Measurements from ENCODE around the gene ANGPTL8.

The ANGPTL8 gene

GRCh38 chr19:11247391-11247790 lies 8.0 kb downstream of the ANGPTL8 start:
- no peak for DNase-seq (ENCODE audit: low spot score)
- in situ Hi-C loops (cut with MboI; ENCODE audit: low sequenced_read_pairs, unreplicated experiment) = no loop called here
- TF ChIP-seq, protein P1, sequence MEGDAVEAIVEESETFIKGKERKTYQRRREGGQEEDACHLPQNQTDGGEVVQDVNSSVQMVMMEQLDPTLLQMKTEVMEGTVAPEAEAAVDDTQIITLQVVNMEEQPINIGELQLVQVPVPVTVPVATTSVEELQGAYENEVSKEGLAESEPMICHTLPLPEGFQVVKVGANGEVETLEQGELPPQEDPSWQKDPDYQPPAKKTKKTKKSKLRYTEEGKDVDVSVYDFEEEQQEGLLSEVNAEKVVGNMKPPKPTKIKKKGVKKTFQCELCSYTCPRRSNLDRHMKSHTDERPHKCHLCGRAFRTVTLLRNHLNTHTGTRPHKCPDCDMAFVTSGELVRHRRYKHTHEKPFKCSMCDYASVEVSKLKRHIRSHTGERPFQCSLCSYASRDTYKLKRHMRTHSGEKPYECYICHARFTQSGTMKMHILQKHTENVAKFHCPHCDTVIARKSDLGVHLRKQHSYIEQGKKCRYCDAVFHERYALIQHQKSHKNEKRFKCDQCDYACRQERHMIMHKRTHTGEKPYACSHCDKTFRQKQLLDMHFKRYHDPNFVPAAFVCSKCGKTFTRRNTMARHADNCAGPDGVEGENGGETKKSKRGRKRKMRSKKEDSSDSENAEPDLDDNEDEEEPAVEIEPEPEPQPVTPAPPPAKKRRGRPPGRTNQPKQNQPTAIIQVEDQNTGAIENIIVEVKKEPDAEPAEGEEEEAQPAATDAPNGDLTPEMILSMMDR (IDR thresholded peaks at IDR 0.05; ENCODE audit: borderline replicate concordance, control extremely low read depth, extremely low read depth, insufficient read depth, missing control alignments) = no peak

DNA sequence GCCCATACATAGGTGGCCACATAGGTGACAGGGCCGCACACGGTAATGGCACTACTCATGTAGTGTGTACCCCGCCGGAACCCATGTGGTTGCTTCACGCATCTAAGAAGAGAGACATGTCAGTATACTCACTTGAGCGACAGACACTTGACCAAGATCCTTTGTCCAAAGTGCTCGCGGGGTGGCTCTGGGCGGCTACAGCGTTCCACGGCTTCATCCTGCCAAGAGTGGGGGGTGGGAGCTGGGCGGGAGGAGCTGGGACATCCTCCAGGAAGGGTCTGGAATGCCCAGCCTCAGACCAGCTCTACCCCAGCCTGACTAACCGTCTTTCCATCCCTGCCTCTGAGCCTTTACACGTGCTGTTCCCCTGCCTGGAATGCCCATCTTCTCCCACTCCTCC lies 8.5 kb downstream of the ANGPTL8 start:
- TF ChIP-seq, protein P1 (IDR thresholded peaks at IDR 0.05; ENCODE audit: borderline replicate concordance, control extremely low read depth, extremely low read depth, insufficient read depth, missing control alignments) = no peak
- in situ Hi-C loops (cut with MboI; ENCODE audit: low sequenced_read_pairs, unreplicated experiment) = no loop called here
- DNase-seq (ENCODE audit: low spot score) = no peak

- no peak for DNase-seq (ENCODE audit: low spot score)
- in situ Hi-C loops (cut with MboI; ENCODE audit: low sequenced_read_pairs, unreplicated experiment) = no loop called here
- TF ChIP-seq, protein P1 (IDR thresholded peaks at IDR 0.05; ENCODE audit: borderline replicate concordance, control extremely low read depth, extremely low read depth, insufficient read depth, missing control alignments) = no peak
Measured at GRCh38 chr19:11248852-11249251, 9.4 kb downstream of the ANGPTL8 start.

- DNase-seq (ENCODE audit: low spot score) = no peak
- in situ Hi-C loops (cut with MboI; ENCODE audit: low sequenced_read_pairs, unreplicated experiment) = no loop called here
- TF ChIP-seq, protein P1 (IDR thresholded peaks at IDR 0.05; ENCODE audit: borderline replicate concordance, control extremely low read depth, extremely low read depth, insufficient read depth, missing control alignments) = no peak
Measured at GRCh38 chr19:11251217-11251616, 11.8 kb downstream of the ANGPTL8 start.

DNA sequence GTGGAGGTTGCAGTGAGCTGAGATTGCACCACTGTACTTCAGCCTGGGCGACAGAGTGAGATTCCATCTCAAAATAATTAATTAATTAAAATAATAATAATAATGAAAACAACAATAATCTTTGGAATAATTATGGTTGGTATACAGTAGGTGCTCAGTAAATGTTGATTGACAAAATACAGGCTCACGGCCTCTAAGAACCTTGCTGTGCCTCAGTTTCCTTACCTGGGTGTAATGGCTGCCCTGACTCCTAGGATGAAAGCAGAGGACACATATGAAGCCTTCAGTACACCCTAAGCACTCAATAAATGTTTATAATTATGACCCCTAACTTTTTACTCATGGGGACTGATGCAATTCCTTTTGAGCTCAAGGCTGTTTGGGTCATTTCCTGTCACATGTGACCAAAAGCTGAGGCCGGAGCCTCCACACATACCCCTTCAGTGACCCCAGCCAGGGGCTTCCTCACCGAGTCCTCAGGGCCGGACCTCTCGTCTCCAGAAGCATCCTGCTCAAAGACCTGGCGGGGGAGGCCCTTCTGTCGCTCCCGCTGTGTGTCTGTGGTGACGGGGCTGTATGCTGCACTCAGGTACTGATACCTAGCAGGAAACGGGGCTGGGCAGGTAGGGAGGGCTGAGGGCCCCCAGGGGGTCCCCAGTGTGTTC lies 12.4 kb downstream of the ANGPTL8 start:
- DNase-seq (ENCODE audit: low spot score) = no peak
- TF ChIP-seq, protein P1 (IDR thresholded peaks at IDR 0.05; ENCODE audit: borderline replicate concordance, control extremely low read depth, extremely low read depth, insufficient read depth, missing control alignments) = no peak
- in situ Hi-C loops (cut with MboI; ENCODE audit: low sequenced_read_pairs, unreplicated experiment) = no loop called here

DNA sequence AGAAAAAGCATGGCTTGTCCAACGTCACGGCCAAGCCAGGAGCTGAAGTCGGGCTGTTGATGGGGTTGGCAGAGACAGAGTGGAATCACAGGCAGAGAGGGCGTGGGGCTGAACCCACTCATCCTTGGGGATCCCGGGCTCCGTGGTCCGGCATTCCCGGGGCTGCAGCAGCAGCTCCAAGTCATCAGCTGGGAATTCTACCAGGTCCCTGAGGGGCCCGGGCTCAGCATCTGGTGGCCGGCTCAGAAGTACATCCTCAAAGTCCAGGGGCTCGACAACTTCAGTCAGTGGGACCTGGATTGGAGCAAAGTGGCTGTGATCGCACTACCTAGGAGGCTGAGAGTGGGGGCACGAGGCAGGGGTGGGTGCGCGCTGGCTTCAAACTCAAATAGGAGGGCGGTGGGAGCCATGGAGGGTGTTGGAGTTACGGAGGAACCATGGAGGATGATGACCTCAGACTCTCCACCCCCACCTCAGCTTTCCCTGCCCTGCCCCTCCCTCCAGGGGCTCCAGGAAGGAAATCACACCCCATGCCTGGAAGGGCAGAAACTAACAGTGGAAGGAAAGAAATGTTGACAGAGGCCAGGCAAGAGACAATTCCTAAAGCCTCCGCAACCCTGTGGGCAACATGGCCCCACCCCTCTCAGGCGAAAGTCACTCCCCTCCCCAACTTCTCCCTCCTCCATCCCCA lies 13.4 kb downstream of the ANGPTL8 start:
- in situ Hi-C loops (cut with MboI; ENCODE audit: low sequenced_read_pairs, unreplicated experiment) = no loop called here
- DNase-seq (ENCODE audit: low spot score) = no peak
- TF ChIP-seq, protein P1 (IDR thresholded peaks at IDR 0.05; ENCODE audit: borderline replicate concordance, control extremely low read depth, extremely low read depth, insufficient read depth, missing control alignments) = no peak

All from GM13976 (cell line).